ENCODE results near the gene CYP27C1. TPM values are rescaled to one million over a fixed set of nuclear protein-coding genes. Genes with fewer than 3 reads are reported as not detected.

Gene CYP27C1
- total and polyA plus RNA-seq, 2 experiments from 2014 or later: 1.8 to 2.9 TPM

- TF ChIP-seq NANOG (IDR thresholded peaks at IDR 0.05; ENCODE audit: borderline replicate concordance): no peak
- TF ChIP-seq ZNF331 (CRISPR knock-in tag; IDR thresholded peaks at IDR 0.05; ENCODE audit: low read depth): no peak
- TF ChIP-seq ZNF462 (CRISPR knock-in tag; IDR thresholded peaks at IDR 0.05): no peak
- no peak for TF ChIP-seq POLR2AphosphoS5 (IDR thresholded peaks at IDR 0.05; ENCODE audit: low read depth)
These were observed 35.6 kb upstream of the CYP27C1 start (continued) for GRCh38 chr2:127255721-127256120.

GRCh38 chr2:127255146-127255545 is 35.0 kb upstream of the CYP27C1 start:
- H3K4me1 ChIP-seq (ENCODE audit: insufficient read depth): no peaks in the 10 kb centered on the region
- DNase-seq (ENCODE audit: low spot score) (no peak), ATAC-seq (no peak)
- no peaks in the 10 kb centered on the region for H3K27me3 Mint-ChIP-seq (ENCODE audit: insufficient read depth, low read depth, poor library complexity)
- no peaks in the 10 kb centered on the region for H3K9me2 ChIP-seq (ENCODE audit: insufficient read depth)
- H3K27me3 ChIP-seq (ENCODE audit: insufficient read depth): no peaks in the 10 kb centered on the region
- H3K79me2 ChIP-seq (replicated peaks; ENCODE audit: insufficient read depth): no peaks in the 10 kb centered on the region
- peaks cover 38% of the 10 kb centered on the region for H3K36me3 Mint-ChIP-seq (ENCODE audit: low read depth)
- H3K27ac Mint-ChIP-seq: no peak overlapping the region
- no peaks in the 10 kb centered on the region for H3K36me3 ChIP-seq (ENCODE audit: insufficient read depth)
- no peaks in the 10 kb centered on the region for H4K20me1 ChIP-seq (replicated peaks; ENCODE audit: insufficient read depth)
- no peak overlapping the region for H3K4me2 ChIP-seq
- H3K4me3 ChIP-seq: no peak overlapping the region
- H3K9me3 Mint-ChIP-seq: no peaks in the 10 kb centered on the region
- H3F3A ChIP-seq (replicated peaks; ENCODE audit: low read depth): no peaks in the 10 kb centered on the region
- no peak overlapping the region for H2AFZ ChIP-seq
- no peak overlapping the region for H3K27ac ChIP-seq (ENCODE audit: low read depth)
- H3K4me1 Mint-ChIP-seq: no peaks in the 10 kb centered on the region; the same call in 2 of the 3 replicates
- H3K4me3 Mint-ChIP-seq: no peak overlapping the region
- no peak for TF ChIP-seq STAT1 (IDR thresholded peaks at IDR 0.05; ENCODE audit: unreplicated experiment)
- TF ChIP-seq JUNB (IDR thresholded peaks at IDR 0.05; ENCODE audit: unreplicated experiment): no peak
- TF ChIP-seq REST (IDR thresholded peaks at IDR 0.05; ENCODE audit: unreplicated experiment): no peak
- no peak for TF ChIP-seq ETS1 (IDR thresholded peaks at IDR 0.05)
- TF ChIP-seq NANOG (IDR thresholded peaks at IDR 0.05; ENCODE audit: borderline replicate concordance): no peak
- no peak for TF ChIP-seq CREB1 (CRISPR knock-in tag; IDR thresholded peaks at IDR 0.05; ENCODE audit: low read depth)
- TF ChIP-seq ZNF114 (CRISPR knock-in tag; IDR thresholded peaks at IDR 0.05): no peak
- TF ChIP-seq EZH2 (IDR thresholded peaks at IDR 0.05; ENCODE audit: low read depth, unreplicated experiment): no peak
- no peak for TF ChIP-seq EZH2phosphoT487 (IDR thresholded peaks at IDR 0.05; ENCODE audit: unreplicated experiment)
- no peak for TF ChIP-seq CTCF (conservative IDR thresholded peaks at IDR 0.05; ENCODE audit: low read depth in 2 of 2)

Measured in GM23338 (cell line).